PC-9 (cell line): Measurements from ENCODE around the gene CARHSP1. TPM values are rescaled to one million over a fixed set of nuclear protein-coding genes. Genes with fewer than 3 reads are reported as not detected.
"Not testable (repeated sequence)": the region's sequence is repeated elsewhere in the genome, so short reads cannot be mapped to it uniquely, and the experiment has no call there.

Experiments used
- BruUV-seq: library from RNA; stranded (reverse); fragments of 400-500 nt; replicated peaks from 2 replicates; lab custom pipeline; 2021; lab: Mats Ljungman, UMichigan
- CTCF ChIA-PET: fragments of 300-600 bp; sonication (Branson Sonifier 250); formaldehyde crosslinking; loops from one replicate; lab custom pipeline; 2022; ENCODE audit warnings: antibody characterized with exemption; lab: Charles Lee
- POLR2A ChIA-PET: fragments of 300-600 bp; sonication (Branson Sonifier 250); formaldehyde crosslinking; loops from one replicate; lab custom pipeline; 2022; ENCODE audit warnings: antibody characterized with exemption; ENCODE audit not compliant: unreplicated experiment; lab: Charles Lee
- DNase-seq, 2 experiments: peaks; one replicate each; pipeline versions ENCODE4 v3.0.0 to v3.0.0-alpha.2; 2015 to 2022; ENCODE audit warnings: mixed read lengths in 1 of 2
- H2AFZ ChIP-seq: fragments of 200-600 bp; sonication (generic); 2 replicates; pipeline ENCODE4 v1.8.1; 2017; ENCODE audit warnings: antibody characterized with exemption
- H3F3A ChIP-seq: fragments of 200-600 bp; sonication (generic); 2 replicates; pipeline ENCODE4 v1.8.1; 2017; ENCODE audit warnings: antibody characterized with exemption, mild to moderate bottlenecking, low read depth; ENCODE audit not compliant: insufficient read depth
- H3K27ac ChIP-seq: fragments of 200-600 bp; sonication (generic); 2 replicates; pipeline ENCODE4 v1.6.1; 2016; ENCODE audit warnings: mixed run types
- H3K27me3 ChIP-seq: fragments of 200-600 bp; sonication (generic); 2 replicates; pipeline ENCODE4 v1.6.1; 2016; ENCODE audit warnings: low read depth, mixed run types; ENCODE audit not compliant: insufficient read depth
- H3K36me3 ChIP-seq: fragments of 200-600 bp; sonication (generic); 2 replicates; pipeline ENCODE4 v1.6.1; 2016; ENCODE audit warnings: low read depth, mixed run types
- H3K4me1 ChIP-seq: fragments of 200-600 bp; sonication (generic); replicated peaks from 2 replicates; pipeline ENCODE4 v1.6.1; 2016; ENCODE audit warnings: mixed run types; ENCODE audit not compliant: insufficient read depth
- H3K4me2 ChIP-seq: fragments of 200-600 bp; sonication (generic); 2 replicates; pipeline ENCODE4 v1.6.1; 2017; ENCODE audit warnings: mixed run types
- H3K4me3 ChIP-seq: fragments of 200-600 bp; sonication (generic); 2 replicates; pipeline ENCODE4 v1.6.1; 2016; ENCODE audit warnings: mixed run types
- H3K79me2 ChIP-seq: fragments of 200-600 bp; sonication (generic); 2 replicates; pipeline ENCODE4 v1.6.1; 2017; ENCODE audit warnings: low read depth, mixed run types
- H3K9me2 ChIP-seq: fragments of 200-600 bp; sonication (generic); 2 replicates; pipeline ENCODE4 v1.8.1; 2017; ENCODE audit warnings: mild to moderate bottlenecking; ENCODE audit not compliant: insufficient read depth
- H3K9me3 ChIP-seq: fragments of 200-600 bp; sonication (generic); 2 replicates; pipeline ENCODE4 v1.8.1; 2016; ENCODE audit warnings: low read depth; ENCODE audit not compliant: insufficient read depth
- H4K20me1 ChIP-seq: fragments of 200-600 bp; sonication (generic); 2 replicates; pipeline ENCODE4 v1.8.1; 2017; ENCODE audit not compliant: insufficient read depth
- CTCF ChIP-seq: fragments of 200-600 bp; sonication (generic); conservative IDR thresholded peaks from 2 replicates; pipeline ENCODE4 v1.6.1; 2017; ENCODE audit warnings: mixed run types, antibody characterized with exemption, mild to moderate bottlenecking, moderate library complexity
- EZH2 ChIP-seq: fragments of 200-600 bp; sonication (generic); IDR thresholded peaks from 2 replicates; pipeline ENCODE4 v1.8.0; 2017; ENCODE audit warnings: antibody characterized with exemption, low read depth
- intact Hi-C: fragments of 100-400 bp; cut with micrococcal nuclease; formaldehyde crosslinking; loops from one replicate; pipeline ENCODE4 v1.10.0; 2022; ENCODE audit not compliant: unreplicated experiment
- total RNA-seq: library from RNA; stranded (reverse); gene quantifications from 2 replicates; pipeline ENCODE4 v1.2.3, GENCODE V29; 2021

The CARHSP1 gene
- total RNA-seq, 1 experiment from 2014 or later = 179 TPM

- TF ChIP-seq EZH2 (no peak), CTCF (no peak)
- H3K9me3 ChIP-seq = no peaks in the 10 kb centered on the region
- no peak overlapping the region for H3K27ac ChIP-seq
- H2AFZ ChIP-seq = no peak overlapping the region
- no peak for DNase-seq
- no peaks in the 10 kb centered on the region for H3K9me2 ChIP-seq
- no TSS peak for BruUV-seq
- H3F3A ChIP-seq = peaks cover 24% of the 10 kb centered on the region
- H3K4me3 ChIP-seq = no peak overlapping the region
- intact Hi-C loops = no loop called here
- peaks cover 58% of the 10 kb centered on the region for H3K36me3 ChIP-seq
- peaks cover 80% of the 10 kb centered on the region for H4K20me1 ChIP-seq
- CTCF ChIA-PET = no interaction called here
- H3K27me3 ChIP-seq = no peaks in the 10 kb centered on the region
- POLR2A ChIA-PET = interaction anchor here (0.7 kb wide), 1 partner anchor 24 kb away, joined by 5 read pairs; no protein-coding TSS in a partner anchor
- H3K4me2 ChIP-seq = no peak overlapping the region
- peaks cover 7% of the 10 kb centered on the region for H3K4me1 ChIP-seq
- H3K79me2 ChIP-seq = peaks cover 50% of the 10 kb centered on the region
Observed at GRCh38 chr16:8804313-8804712, 64.5 kb downstream of the CARHSP1 start.

- BruUV-seq, H3K27ac ChIP-seq, H3K9me2 ChIP-seq, H3K4me2 ChIP-seq, H3K9me3 ChIP-seq, H3K27me3 ChIP-seq, POLR2A ChIA-PET, intact Hi-C loops, DNase-seq, H2AFZ ChIP-seq, H3K4me3 ChIP-seq: not testable (repeated sequence)
- CTCF ChIA-PET = interaction anchor here (0.6 kb wide), 2 partner anchors 15 to 427 kb away, joined by 3 read pairs; no protein-coding TSS in a partner anchor
- H4K20me1 ChIP-seq = peaks cover 85% of the 10 kb centered on the region
- H3K36me3 ChIP-seq = peaks cover 57% of the 10 kb centered on the region
- peaks cover 56% of the 10 kb centered on the region for H3K79me2 ChIP-seq
- H3F3A ChIP-seq = peaks cover 19% of the 10 kb centered on the region; the same call in 1 of the 2 replicates
- H3K4me1 ChIP-seq = peaks cover 13% of the 10 kb centered on the region
Observed at GRCh38 chr16:8803733-8804132, 65.1 kb downstream of the CARHSP1 start.

Other genes starting within 250 kb of the CARHSP1 start
- 62.2 and 79.2 TPM in 2 replicates for gene METTL22, start 247.3 kb downstream of the CARHSP1 start, total RNA-seq
- 8.6 and 12.9 TPM in 2 replicates for gene ABAT, start 194.4 kb downstream of the CARHSP1 start, total RNA-seq
- 20.5 and 27.0 TPM in 2 replicates for gene TMEM186, start 71.4 kb downstream of the CARHSP1 start, total RNA-seq
- gene PMM2, start 71.2 kb downstream of the CARHSP1 start, total RNA-seq = 40.0 and 54.4 TPM in 2 replicates
- gene LITAFD, start 13.3 kb upstream of the CARHSP1 start, total RNA-seq = not detected in 2 replicates
- 113 and 167 TPM in 2 replicates for gene USP7, start 94.9 kb upstream of the CARHSP1 start, total RNA-seq
- 61.1 and 82.8 TPM in 2 replicates for gene HAPSTR1, start 222.6 kb upstream of the CARHSP1 start, total RNA-seq